Endodermal cell (in vitro differentiated cells): ENCODE measurements around the gene ZDHHC6. TPM values are rescaled to one million over a fixed set of nuclear protein-coding genes. Genes with fewer than 3 reads are reported as not detected.

Experiments
- DNase-seq: peaks from one replicate; pipeline ENCODE4 v3.0.0-alpha.2; 2017
- H3K27ac ChIP-seq: 2 replicates; pipeline ENCODE4 v1.5.1; 2013; ENCODE audit warnings: mild to moderate bottlenecking, low read depth, low read length, moderate library complexity
- H3K27me3 ChIP-seq: 2 replicates; pipeline ENCODE4 v1.6.1; 2013; ENCODE audit warnings: mild to moderate bottlenecking, low read length, moderate library complexity; ENCODE audit not compliant: insufficient read depth, control insufficient read depth, poor library complexity, severe bottlenecking
- H3K36me3 ChIP-seq: 2 replicates; pipeline ENCODE4 v1.7.0; 2013; ENCODE audit warnings: mild to moderate bottlenecking, low read length, moderate library complexity; ENCODE audit not compliant: control insufficient read depth, insufficient read depth
- H3K4me1 ChIP-seq: one replicate; pipeline ENCODE4 v1.7.0; 2013; ENCODE audit warnings: low read length; ENCODE audit not compliant: control insufficient read depth, insufficient read depth
- H3K4me3 ChIP-seq: 2 replicates; pipeline ENCODE4 v1.5.1; 2013; ENCODE audit warnings: mild to moderate bottlenecking, low read length, moderate library complexity
- H3K9ac ChIP-seq: 2 replicates; pipeline ENCODE4 v1.6.1; 2013; ENCODE audit warnings: mild to moderate bottlenecking, low read length, moderate library complexity; ENCODE audit not compliant: poor library complexity, severe bottlenecking; ENCODE audit errors: extremely low read depth
- H3K9me3 ChIP-seq: 2 replicates; pipeline ENCODE4 v1.6.1; 2013; ENCODE audit warnings: mild to moderate bottlenecking, low read length, moderate library complexity; ENCODE audit not compliant: control insufficient read depth
- H3K27ac Mint-ChIP-seq: 2 replicates; pipeline ENCODE4 v1.8.0; 2020; ENCODE audit warnings: mixed read lengths
- H3K27me3 Mint-ChIP-seq: 2 replicates; pipeline ENCODE4 v1.8.0; 2021; ENCODE audit warnings: mild to moderate bottlenecking, mixed read lengths; ENCODE audit not compliant: insufficient read depth
- H3K36me3 Mint-ChIP-seq: 2 replicates; pipeline ENCODE4 v1.8.0; 2020; ENCODE audit warnings: low read depth, mixed read lengths
- H3K4me1 Mint-ChIP-seq: 2 replicates; pipeline ENCODE4 v1.8.0; 2020; ENCODE audit warnings: mixed read lengths
- H3K4me3 Mint-ChIP-seq: 2 replicates; pipeline ENCODE4 v1.8.0; 2020; ENCODE audit warnings: mild to moderate bottlenecking, moderate library complexity, mixed read lengths
- H3K9me3 Mint-ChIP-seq: 2 replicates; pipeline ENCODE4 v1.8.0; 2020; ENCODE audit warnings: mild to moderate bottlenecking, mixed read lengths
- WGBS, 2 experiments: methylation state at CpG; one replicate each; pipeline versions ENCODE4 v1.1.5 to v1.1.7; 2013; ENCODE audit warnings: missing lambda C conversion rate in 2 of 2, mixed read lengths in 1 of 2; ENCODE audit not compliant: insufficient coverage in 1 of 2, insufficient read length in 1 of 2; 5-methylcytosine and 5-hydroxymethylcytosine counted together
- total RNA-seq, 2 donors: library from RNA; stranded (reverse); fragmentation: NEBNext Ultra II Directional in 1 of 2; extraction: Animal tissue kit (Norgen Biotek cat#: 25700) in 1 of 2; gene quantifications; 2 replicates in 1 of 2; 3 replicates in 1 of 2; pipeline ENCODE4 v1.2.1, GENCODE V29; 2021
- TF ChIP-seq, protein P1 (sequence below): fragments of 200-600 bp; sonication (generic); conservative IDR thresholded peaks from 2 replicates; pipeline ENCODE4 v1.5.0; 2021; ENCODE audit warnings: antibody characterized with exemption, mild to moderate bottlenecking

ZDHHC6 gene
- total RNA-seq, 2 donors from 2014 or later: 30.4 to 35.7 TPM

DNA sequence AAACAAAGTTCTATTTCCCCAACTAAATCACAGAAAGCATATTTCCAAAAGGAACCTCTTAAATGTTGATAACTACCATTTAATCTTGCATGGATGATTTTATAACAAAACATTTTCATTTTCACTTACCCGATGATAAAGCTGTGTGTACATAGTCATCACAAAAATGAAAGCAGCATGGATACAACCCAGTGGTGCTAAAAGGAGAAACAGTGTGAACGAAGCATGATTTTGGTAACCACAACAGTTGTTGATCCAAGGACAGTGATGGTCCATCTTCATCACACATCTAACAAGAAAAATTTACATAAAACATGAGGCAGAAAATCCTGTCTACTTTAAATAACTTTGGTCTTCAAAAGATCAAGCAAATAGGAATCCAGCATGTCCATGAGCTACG is 4.7 kb downstream of the ZDHHC6 start:
- Mint-ChIP-seq H3K27ac (no peak overlapping the region), H3K27me3 (no peaks in the 10 kb centered on the region), H3K9me3 (no peaks in the 10 kb centered on the region), H3K36me3 (peaks cover 34% of the 10 kb centered on the region), H3K4me3 (no peak overlapping the region), H3K4me1 (peaks cover 7% of the 10 kb centered on the region)
- H3K9ac ChIP-seq: no peak overlapping the region
- H3K27me3 ChIP-seq: no peaks in the 10 kb centered on the region
- TF ChIP-seq, protein P1, sequence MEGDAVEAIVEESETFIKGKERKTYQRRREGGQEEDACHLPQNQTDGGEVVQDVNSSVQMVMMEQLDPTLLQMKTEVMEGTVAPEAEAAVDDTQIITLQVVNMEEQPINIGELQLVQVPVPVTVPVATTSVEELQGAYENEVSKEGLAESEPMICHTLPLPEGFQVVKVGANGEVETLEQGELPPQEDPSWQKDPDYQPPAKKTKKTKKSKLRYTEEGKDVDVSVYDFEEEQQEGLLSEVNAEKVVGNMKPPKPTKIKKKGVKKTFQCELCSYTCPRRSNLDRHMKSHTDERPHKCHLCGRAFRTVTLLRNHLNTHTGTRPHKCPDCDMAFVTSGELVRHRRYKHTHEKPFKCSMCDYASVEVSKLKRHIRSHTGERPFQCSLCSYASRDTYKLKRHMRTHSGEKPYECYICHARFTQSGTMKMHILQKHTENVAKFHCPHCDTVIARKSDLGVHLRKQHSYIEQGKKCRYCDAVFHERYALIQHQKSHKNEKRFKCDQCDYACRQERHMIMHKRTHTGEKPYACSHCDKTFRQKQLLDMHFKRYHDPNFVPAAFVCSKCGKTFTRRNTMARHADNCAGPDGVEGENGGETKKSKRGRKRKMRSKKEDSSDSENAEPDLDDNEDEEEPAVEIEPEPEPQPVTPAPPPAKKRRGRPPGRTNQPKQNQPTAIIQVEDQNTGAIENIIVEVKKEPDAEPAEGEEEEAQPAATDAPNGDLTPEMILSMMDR: no peak
- no peaks in the 10 kb centered on the region for H3K4me1 ChIP-seq
- 64 to 85% methylated on average over 2 to 3 of the region's 3 CpGs for WGBS, 2 experiments
- H3K4me3 ChIP-seq: no peak overlapping the region
- peaks cover 68% of the 10 kb centered on the region for H3K36me3 ChIP-seq
- no peak overlapping the region for H3K27ac ChIP-seq
- H3K9me3 ChIP-seq: no peaks in the 10 kb centered on the region
- no peak for DNase-seq

DNA sequence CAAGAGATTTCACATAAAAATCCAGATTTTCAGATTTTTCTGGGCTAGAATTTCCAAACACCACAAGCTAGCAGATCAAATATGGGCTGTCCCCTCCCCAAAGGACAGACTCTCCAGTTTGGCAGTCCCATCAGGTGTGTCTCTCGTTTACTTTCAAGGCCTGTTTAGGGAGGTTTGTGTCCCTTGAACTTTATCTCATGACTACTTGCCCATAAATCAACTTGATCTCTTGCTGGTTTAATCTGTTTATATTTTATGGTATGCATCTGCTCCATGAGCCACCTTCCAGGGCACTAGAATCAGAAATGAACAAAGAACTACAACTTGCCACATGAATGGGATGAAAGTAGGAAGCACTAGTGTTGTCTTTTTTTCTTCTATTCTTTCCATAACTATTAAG is 5.2 kb downstream of the ZDHHC6 start:
- peaks cover 34% of the 10 kb centered on the region for H3K36me3 Mint-ChIP-seq

DNA sequence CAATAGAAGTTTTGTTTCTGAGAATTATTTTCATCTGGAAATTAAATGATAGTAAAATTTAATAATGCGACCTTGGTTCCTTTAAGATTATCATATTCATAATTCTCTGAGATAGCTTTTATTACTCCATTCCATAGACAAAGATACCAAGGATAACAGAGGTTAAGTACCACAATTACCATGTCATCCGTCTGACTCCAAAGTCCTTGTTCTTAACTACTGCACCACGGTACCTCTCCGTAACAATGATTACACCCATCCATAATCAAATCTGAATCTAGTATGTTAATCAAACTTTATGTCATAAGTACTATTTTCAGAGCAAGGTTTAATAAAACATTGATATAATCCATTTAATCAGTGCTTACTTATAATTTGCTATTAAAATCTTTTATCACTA is 8.4 kb downstream of the ZDHHC6 start:
- Histone ChIP-seq H3K27me3 (no peaks in the 10 kb centered on the region), H3K4me3 (no peak overlapping the region), H3K9ac (no peak overlapping the region), H3K4me1 (no peaks in the 10 kb centered on the region), H3K36me3 (peaks cover 73% of the 10 kb centered on the region), H3K9me3 (no peaks in the 10 kb centered on the region), H3K27ac (no peak overlapping the region)
- TF ChIP-seq, protein P1: no peak
- H3K27ac Mint-ChIP-seq: no peak overlapping the region
- no peak for DNase-seq
- no peaks in the 10 kb centered on the region for H3K27me3 Mint-ChIP-seq
- peaks cover 3% of the 10 kb centered on the region for H3K4me1 Mint-ChIP-seq
- H3K9me3 Mint-ChIP-seq: no peaks in the 10 kb centered on the region
- peaks cover 29% of the 10 kb centered on the region for H3K36me3 Mint-ChIP-seq
- no peak overlapping the region for H3K4me3 Mint-ChIP-seq
- 92 to 100% methylated on average over 1 to 4 of the region's 4 CpGs for WGBS, 2 experiments

More for the DNA sequence above, 5.2 kb downstream of the ZDHHC6 start:
- no peaks in the 10 kb centered on the region for H3K27me3 ChIP-seq
- Mint-ChIP-seq H3K27ac (no peak overlapping the region), H3K4me3 (no peak overlapping the region), H3K4me1 (peaks cover 7% of the 10 kb centered on the region), H3K9me3 (no peaks in the 10 kb centered on the region), H3K27me3 (no peaks in the 10 kb centered on the region)
- H3K36me3 ChIP-seq: peaks cover 73% of the 10 kb centered on the region
- H3K27ac ChIP-seq: no peak overlapping the region
- H3K4me3 ChIP-seq: no peak overlapping the region
- H3K4me1 ChIP-seq: no peaks in the 10 kb centered on the region
- TF ChIP-seq, protein P1: no peak
- 100% methylated on average over 1 of the region's 1 CpG; no CpG with 5 or more reads in 1 of the 2 experiments for WGBS, 2 experiments
- DNase-seq: no peak
- H3K9ac ChIP-seq: no peak overlapping the region
- no peaks in the 10 kb centered on the region for H3K9me3 ChIP-seq
